ENCODE data around the gene TMEM139. TPM values are rescaled to one million over a fixed set of nuclear protein-coding genes. Genes with fewer than 3 reads are reported as not detected.

The TMEM139 gene
- polyA plus RNA-seq, 3 donors: 0.55 TPM; not detected in 2

GRCh38 chr7:143318661-143319060, 33.9 kb downstream of the TMEM139 start:
- H3K9me3 ChIP-seq (replicated peaks in 1 of 2; ENCODE audit: control insufficient read depth in 1 of 2, insufficient read depth in 1 of 2, low read length in 2 of 2): no peaks in the 10 kb centered on the region
- peak overlapping the region in 3 of 7 donors; percentile 27 to 42 (median 39) for H3K27ac Mint-ChIP-seq
- H3K9me3 Mint-ChIP-seq: peaks cover 0 to 1% (median 0%) of the 10 kb centered on the region in 7 donors
- H4K20me1 ChIP-seq (ENCODE audit: insufficient read depth, low read length): no peaks in the 10 kb centered on the region
- H3K9ac ChIP-seq (ENCODE audit: insufficient read depth, low read length, poor library complexity, severe bottlenecking): no peak overlapping the region
- H3K4me3 ChIP-seq (replicated peaks in 1 of 3; ENCODE audit: low read depth in 2 of 3, low read length in 3 of 3): no peak overlapping the region
- peaks cover 0 to 12% (median 3%) of the 10 kb centered on the region in 3 donors for H3K27me3 Mint-ChIP-seq (ENCODE audit: low read depth in 3 of 3)
- no peak overlapping the region for H2AFZ ChIP-seq (ENCODE audit: insufficient read depth, low read depth, low read length, poor library complexity, severe bottlenecking)
- H3K4me2 ChIP-seq (replicated peaks; ENCODE audit: extremely low read depth, low read length, poor library complexity, severe bottlenecking): no peak overlapping the region
- no peaks in the 10 kb centered on the region for H3K79me2 ChIP-seq (ENCODE audit: insufficient read depth, low read length)
- intact Hi-C loops (cut with micrococcal nuclease): loop anchor here in 1 of 2 donors (10.0 kb wide), 1 partner anchor 86 kb away; the partner anchor contains the start of gene EPHA1
- TF ChIP-seq CTCF (IDR thresholded peaks at IDR 0.05): no peak
- 34% methylated on average over 4 of the region's 5 CpGs for WGBS (ENCODE audit: insufficient coverage)
- peaks cover 58 to 65% of the 10 kb centered on the region in 2 donors for H3K4me1 ChIP-seq (ENCODE audit: control insufficient read depth in 1 of 2, insufficient read depth in 2 of 2, low read length in 2 of 2)
- H3K36me3 Mint-ChIP-seq: no peaks in the 10 kb centered on the region
- peak; percentile 22 to 41 (median 27) for DNase-seq
- H3K27me3 ChIP-seq (ENCODE audit: control insufficient read depth in 2 of 2, insufficient read depth in 2 of 2, low read length in 2 of 2): no peaks in the 10 kb centered on the region
- H3K27ac ChIP-seq (ENCODE audit: low read depth in 1 of 2, low read length in 2 of 2): no peak overlapping the region
- no peak overlapping the region for H3K4me3 Mint-ChIP-seq
- no peaks in the 10 kb centered on the region for H3K36me3 ChIP-seq (replicated peaks in 1 of 2; ENCODE audit: control insufficient read depth in 1 of 2, insufficient read depth in 2 of 2, low read length in 2 of 2)
- H3K4me1 Mint-ChIP-seq: peaks cover 65% of the 10 kb centered on the region

GRCh38 chr7:143320620-143321019, 35.9 kb downstream of the TMEM139 start:
- H3K79me2 ChIP-seq (ENCODE audit: insufficient read depth, low read length): no peaks in the 10 kb centered on the region
- 67% methylated on average over 3 of the region's 9 CpGs for whole genome bisulfite sequencing (ENCODE audit: insufficient coverage)
- H3K27me3 Mint-ChIP-seq (ENCODE audit: low read depth in 3 of 3): peaks cover 0 to 13% (median 6%) of the 10 kb centered on the region in 3 donors
- peaks cover 60% of the 10 kb centered on the region for H3K4me1 Mint-ChIP-seq
- peak overlapping the region in 1 of 7 donors; percentile 61 for H3K27ac Mint-ChIP-seq
- no peaks in the 10 kb centered on the region for H3K36me3 Mint-ChIP-seq
- H3K36me3 ChIP-seq (replicated peaks in 1 of 2; ENCODE audit: control insufficient read depth in 1 of 2, insufficient read depth in 2 of 2, low read length in 2 of 2): no peaks in the 10 kb centered on the region
- H3K9ac ChIP-seq (ENCODE audit: insufficient read depth, low read length, poor library complexity, severe bottlenecking): no peak overlapping the region
- no peak overlapping the region for H3K4me2 ChIP-seq (replicated peaks; ENCODE audit: extremely low read depth, low read length, poor library complexity, severe bottlenecking)
- H2AFZ ChIP-seq (ENCODE audit: insufficient read depth, low read depth, low read length, poor library complexity, severe bottlenecking): no peak overlapping the region
- no peak for DNase-seq
- H3K27ac ChIP-seq (ENCODE audit: low read depth in 1 of 2, low read length in 2 of 2): no peak overlapping the region
- no peaks in the 10 kb centered on the region for H4K20me1 ChIP-seq (ENCODE audit: insufficient read depth, low read length)
- no peak for TF ChIP-seq CTCF (IDR thresholded peaks at IDR 0.05)
- no peak overlapping the region for H3K4me3 Mint-ChIP-seq
- peaks cover 0 to 1% (median 0%) of the 10 kb centered on the region in 7 donors for H3K9me3 Mint-ChIP-seq
- no peaks in the 10 kb centered on the region for H3K9me3 ChIP-seq (replicated peaks in 1 of 2; ENCODE audit: control insufficient read depth in 1 of 2, insufficient read depth in 1 of 2, low read length in 2 of 2)
- intact Hi-C loops (cut with micrococcal nuclease): loop anchor here in 1 of 2 donors (10.0 kb wide), 1 partner anchor 94 kb away; no protein-coding TSS in a partner anchor
- H3K4me3 ChIP-seq (replicated peaks in 1 of 3; ENCODE audit: low read depth in 2 of 3, low read length in 3 of 3): no peak overlapping the region
- H3K4me1 ChIP-seq (ENCODE audit: control insufficient read depth in 1 of 2, insufficient read depth in 2 of 2, low read length in 2 of 2): peaks cover 45 to 48% of the 10 kb centered on the region in 2 donors
- H3K27me3 ChIP-seq (ENCODE audit: control insufficient read depth in 2 of 2, insufficient read depth in 2 of 2, low read length in 2 of 2): no peaks in the 10 kb centered on the region
